Stimulated activated CD4-positive, alpha-beta T cell treated with anti-CD3 and anti-CD28 coated beads, Interleukin-15, amount 100 ng/mL, for 48 hours (primary cell): ENCODE measurements around the gene IQCK.

Experiments
- DNase-seq, 2 donors: peaks; one replicate each; pipeline ENCODE4 v3.0.0-alpha.2; 2020; ENCODE audit warnings: low read depth in 2 of 2

IQCK gene

DNA sequence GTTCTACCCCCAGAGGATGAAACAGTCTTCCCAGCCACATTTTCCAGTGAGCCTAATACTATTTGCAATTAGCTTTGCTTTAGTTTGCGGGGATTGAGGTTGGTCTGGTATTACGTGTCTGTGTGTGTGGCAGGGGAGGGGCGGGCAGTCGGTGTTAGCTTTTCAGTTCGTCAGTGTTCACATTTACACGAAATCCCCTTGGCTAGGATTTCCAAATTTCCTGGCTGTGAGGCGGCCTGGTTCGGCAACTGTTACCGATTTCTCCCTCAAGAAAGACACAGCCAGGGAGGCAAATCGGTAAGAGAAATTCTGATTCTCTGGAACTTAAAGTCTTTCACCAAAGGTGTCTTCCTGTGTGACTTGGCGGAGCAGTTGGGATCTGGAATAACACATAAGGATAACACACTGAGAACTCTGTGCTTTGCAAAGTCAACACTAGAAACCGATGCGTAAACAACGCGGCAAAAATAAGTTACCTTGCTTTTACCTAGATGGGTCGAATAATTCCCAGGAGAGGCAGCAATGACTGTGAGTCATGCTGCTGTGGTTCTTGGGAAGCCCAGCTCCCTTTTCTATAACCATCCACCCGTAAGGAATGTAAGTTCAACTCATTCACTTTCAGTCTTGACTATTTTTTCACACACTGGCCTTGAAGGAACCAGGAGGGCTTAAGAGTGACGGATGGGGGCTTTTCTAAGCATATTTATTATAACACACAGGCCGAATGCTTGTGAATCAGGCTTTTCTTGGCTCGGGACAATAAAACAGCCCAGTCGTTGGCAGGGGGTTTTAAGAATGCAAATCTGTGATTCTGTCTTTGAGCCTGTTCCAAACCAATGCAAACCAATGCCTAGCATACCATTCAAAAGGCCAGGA is 142.3 kb downstream of the IQCK start:
- DNase-seq = no peak

DNA sequence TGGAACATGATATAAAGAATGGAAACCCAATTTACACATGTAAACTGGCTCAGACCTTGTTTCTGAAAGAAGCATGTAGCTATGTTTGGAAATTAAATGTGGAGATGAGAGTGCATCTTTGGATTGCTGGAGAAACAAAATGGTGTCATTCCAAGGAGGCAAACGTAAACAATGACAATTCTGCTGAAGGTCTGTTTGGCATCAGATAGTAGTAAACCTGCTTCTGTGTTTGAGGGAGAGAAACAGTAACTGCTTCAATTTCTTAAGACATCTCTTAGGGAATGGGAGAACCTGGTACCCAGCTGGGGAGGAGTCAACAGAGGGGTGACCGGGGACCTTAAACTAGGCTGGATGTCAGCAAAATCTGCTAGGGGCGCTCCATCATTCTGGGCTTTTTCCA is 143.1 kb downstream of the IQCK start:
- no peak for DNase-seq

GRCh38 chr16:19861811-19862327 is 143.8 kb downstream of the IQCK start:
- no peak for DNase-seq

- DNase-seq = no peak
Measured at GRCh38 chr16:19863990-19864389, 145.9 kb downstream of the IQCK start.

- no peak for DNase-seq
Measured at GRCh38 chr16:19864566-19864965, 146.5 kb downstream of the IQCK start.

DNA sequence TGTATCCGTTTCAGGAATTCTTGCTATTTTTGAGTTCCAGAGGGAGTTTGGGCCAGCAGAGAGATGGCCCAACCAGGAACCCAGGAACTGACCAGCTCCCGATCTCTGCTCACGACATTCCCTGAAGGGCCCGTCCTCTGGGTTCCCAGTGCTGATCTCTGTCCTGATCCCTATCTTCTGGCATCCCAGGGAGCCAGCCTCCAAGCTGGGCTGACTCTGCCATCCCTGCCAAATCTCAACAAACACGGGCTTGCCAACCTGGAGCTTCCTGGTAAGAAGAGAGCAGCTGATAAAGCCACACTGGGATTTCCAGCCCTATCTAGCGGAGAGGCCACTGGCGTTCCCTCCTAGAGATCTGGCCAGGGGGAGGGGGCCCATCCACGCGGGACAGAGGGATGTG is 150.3 kb downstream of the IQCK start:
- no peak for DNase-seq

- DNase-seq = no peak
Measured at GRCh38 chr16:19871721-19872120, 153.7 kb downstream of the IQCK start.

DNA sequence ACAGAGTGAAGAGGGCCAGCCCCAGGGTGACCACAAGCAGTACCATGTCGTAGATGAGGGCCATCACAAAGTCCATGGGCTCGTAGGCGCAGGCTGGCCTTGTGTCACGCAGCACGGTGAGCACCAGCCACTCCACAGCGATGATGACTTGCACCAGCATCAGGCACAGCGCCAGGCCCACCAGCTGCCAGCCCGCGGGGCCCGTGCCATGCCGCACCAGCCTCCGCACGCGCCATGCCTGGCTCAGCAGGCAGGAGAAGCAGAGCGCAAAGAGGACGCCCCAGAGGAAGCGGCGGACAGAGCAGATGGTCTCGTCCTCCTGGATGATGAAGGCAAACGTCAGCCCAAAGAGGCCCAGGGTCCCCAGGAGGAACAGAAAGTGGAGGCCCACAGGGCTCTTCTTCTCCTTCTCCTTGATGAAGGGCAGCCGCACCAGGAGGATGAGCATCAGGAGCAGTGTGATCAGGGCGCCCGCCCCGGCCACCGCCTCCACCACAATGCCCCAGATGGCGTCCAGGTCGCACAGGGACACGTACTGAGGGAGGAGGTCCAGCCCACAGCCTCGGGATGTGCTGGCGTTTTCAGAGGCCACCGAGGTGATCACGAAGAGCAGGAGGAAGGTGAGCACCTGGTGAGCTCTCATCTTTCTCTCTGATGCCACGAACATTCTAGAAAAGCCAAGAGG is 154.2 kb downstream of the IQCK start:
- DNase-seq = no peak

- no peak for DNase-seq
Measured at GRCh38 chr16:19872935-19873334, 154.9 kb downstream of the IQCK start.

DNA sequence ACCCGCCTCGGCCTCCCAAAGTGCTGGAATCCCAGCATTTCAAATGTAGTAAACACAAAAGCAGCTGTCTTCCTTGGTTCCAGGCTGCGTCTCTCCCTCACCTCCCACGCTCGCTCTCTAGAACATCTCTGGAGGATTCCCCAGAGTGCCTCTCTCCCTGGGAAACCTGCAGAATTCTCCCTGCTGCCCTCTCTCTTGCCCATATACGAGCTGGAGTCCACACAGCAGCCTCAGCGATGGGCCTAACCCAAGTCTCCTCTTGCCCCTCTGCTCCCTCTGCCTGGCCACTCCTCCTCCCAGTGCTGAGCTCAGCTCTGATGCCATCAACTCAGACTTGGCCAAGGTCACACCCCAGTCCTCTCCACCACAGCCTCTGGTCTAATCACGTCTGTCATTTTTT is 156.0 kb downstream of the IQCK start:
- DNase-seq = no peak

DNA sequence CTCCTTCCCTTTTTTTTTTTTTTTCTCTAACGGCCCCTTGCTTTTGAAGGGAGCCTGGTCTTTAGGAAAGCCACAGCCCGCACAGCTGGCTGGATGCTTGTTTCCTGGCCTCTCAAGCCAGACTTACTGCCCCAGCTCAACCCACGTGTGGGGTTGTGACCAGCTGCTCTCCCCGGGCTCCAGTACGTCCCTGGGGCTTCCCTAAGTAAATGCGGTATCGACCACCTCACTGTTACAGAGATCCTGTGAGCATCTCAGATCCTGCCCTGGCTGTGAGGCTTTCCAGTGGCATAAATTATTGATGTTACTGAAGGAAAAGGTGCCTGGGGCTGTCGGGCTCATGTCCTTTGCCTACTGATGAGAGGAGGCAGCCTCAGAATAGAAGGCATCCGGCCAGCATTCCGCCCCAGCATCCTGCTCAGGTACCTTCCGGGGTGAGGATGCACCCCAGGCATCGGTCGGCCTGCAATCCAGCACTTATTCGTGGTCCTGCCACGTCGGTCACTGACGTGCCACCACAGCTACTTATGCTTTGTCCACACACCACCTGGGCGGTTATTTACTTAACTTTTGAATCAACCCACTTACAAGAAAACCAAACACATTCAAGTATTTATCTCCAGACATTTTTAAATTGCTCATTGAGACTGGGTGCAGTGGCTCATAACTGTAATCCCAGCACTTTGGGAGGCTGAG is 156.9 kb downstream of the IQCK start:
- no peak for DNase-seq

GRCh38 chr16:19875900-19876299 is 157.8 kb downstream of the IQCK start:
- no peak for DNase-seq

DNA sequence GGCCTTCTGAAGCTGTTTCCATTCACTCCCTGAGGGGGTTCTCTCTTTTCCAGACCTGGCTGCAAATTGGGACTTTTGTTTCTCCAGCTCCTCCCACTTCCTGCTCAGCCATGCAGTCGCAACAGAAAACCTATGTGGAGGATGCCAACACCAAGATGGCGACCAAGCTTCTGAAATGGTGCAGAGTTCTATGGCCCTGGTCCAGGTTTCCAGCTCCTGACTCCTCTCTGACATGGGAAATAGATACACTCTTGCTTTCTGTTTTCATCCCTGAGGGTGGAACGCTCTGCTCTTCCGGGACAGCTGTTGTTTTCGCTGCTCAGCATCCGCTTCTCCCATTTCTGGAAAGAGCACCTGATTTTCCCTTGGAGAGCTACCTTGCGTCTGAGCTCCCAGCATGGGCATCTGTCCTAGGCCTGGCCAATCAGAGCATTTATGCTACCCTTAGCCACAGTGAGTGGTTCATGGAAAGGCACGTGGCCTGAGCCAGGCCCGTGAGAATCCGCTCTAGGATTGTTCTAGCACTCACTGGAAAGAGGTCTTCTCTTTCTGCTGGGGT is 158.5 kb downstream of the IQCK start:
- no peak for DNase-seq

GRCh38 chr16:19878757-19879156 is 160.7 kb downstream of the IQCK start:
- no peak for DNase-seq

- DNase-seq = no peak
Measured at GRCh38 chr16:19879241-19879792, 161.2 kb downstream of the IQCK start.

- DNase-seq = no peak
Measured at GRCh38 chr16:19881028-19881427, 163.0 kb downstream of the IQCK start.

GRCh38 chr16:19881783-19882182 is 163.7 kb downstream of the IQCK start:
- no peak for DNase-seq

DNA sequence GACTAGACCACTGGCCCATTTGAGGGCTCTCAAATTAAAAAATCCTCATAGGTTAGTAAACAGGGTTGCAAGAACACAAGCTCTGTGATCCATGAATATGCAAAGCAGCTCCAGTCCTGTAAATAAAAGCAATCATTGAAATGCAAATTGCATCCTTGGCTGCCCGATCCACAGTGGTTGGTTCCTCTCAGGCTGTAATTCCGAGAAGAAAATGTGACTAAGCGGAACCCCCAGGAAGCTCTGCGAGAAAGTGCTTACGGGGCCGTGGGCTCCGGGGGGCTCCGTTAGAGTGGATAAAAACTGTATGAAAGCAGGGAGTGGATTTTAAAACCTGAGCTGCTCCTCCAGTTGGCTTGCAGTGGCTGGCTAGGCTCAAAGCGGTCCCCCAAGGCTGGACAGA is 164.1 kb downstream of the IQCK start:
- DNase-seq = no peak

- no peak for DNase-seq
Measured at GRCh38 chr16:19882646-19883045, 164.6 kb downstream of the IQCK start.

DNA sequence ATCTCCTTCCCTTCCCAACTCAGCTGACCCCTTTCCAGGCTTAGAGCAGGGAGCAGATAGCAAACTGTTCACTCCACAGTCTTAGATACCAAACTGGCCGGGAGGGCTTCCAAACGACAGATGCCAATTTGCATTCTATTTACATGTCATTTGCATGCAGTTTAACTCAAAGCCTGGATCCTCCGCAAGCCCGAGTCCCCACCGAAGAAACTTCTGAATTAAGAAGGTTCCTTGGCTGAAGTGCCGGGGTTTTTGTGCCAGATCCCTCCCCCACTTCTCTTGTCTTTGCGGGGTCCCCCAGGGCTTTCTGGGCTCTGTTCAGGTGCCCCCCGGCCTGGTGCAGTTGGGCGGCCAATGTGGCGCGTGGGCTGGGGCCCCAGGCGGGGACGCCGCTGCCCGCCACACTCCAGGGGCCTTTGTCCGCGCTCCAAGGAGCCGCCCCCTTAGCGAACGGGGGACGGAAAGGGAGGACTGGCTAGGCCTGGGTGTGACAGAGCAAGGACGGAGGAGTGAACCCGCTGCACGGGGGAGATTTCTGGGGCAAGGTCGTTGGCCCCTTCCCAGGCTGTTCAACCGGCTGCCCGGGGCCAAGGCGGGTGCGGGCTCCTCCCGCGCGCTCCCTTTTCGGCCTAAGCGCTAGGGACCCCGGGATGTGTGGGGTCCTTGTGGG is 165.4 kb downstream of the IQCK start:
- no peak for DNase-seq

DNA sequence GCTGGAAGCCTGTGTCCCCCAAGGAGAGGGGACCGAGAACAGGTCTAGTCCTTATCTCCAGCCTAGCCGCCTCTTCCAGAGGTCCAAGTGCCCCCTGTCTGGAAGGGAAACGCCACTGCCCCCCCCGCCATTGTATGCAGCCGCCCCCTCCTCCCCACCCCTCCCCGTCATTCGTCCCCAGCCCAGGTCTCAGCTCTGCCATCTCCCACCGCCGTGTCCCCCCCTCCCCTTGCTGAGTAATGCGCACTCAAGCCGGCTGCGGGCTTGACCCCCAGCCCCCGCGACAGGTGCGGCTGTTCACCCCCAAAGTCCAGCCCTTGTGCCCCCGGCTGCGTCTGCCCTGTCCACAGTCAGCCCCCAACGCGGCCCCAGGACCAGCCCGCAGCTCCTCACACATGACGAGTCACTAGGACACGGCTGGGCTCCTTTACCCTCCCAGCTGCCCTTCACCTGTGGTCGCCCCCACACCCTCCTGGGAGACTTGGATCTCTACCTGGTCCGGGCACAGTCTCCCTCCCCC is 166.0 kb downstream of the IQCK start:
- no peak for DNase-seq
